A673 (cell line): ENCODE data around the gene GALM.

Experiments used
- CTCF ChIP-seq: fragments of 300-800, 200-600 bp; sonication (generic); conservative IDR thresholded peaks from 2 replicates; pipeline ENCODE4 v1.5.1; 2017; ENCODE audit warnings: low read depth, mild to moderate bottlenecking, antibody characterized with exemption, low read length, moderate library complexity, mixed read lengths
- EZH2 ChIP-seq: fragments of 200-600 bp; sonication (generic); IDR thresholded peaks from 2 replicates; pipeline ENCODE4 v1.6.1; 2017; ENCODE audit warnings: borderline replicate concordance, low read depth, mild to moderate bottlenecking, mixed read lengths, antibody characterized with exemption, low read length; ENCODE audit not compliant: poor library complexity, severe bottlenecking

DNA sequence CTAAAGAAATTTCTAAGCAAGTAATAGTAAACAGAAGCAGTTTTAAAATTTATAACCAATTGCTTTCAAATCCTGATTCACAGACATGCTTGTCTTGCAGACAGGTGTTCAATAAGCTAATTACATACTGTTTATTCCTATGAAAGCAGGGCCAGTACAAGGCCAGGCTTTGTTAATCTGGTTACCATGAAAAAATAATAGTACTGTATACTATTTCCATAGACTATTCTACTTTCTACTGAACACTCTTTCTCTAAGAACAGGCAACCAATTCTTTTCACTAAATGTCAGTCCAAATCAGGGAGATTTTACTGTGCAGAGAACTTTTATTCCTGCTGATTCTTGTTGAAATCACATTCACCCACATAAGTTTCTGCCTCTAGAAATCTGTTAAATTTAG, 88.1 kb downstream of the GALM start:
- TF ChIP-seq CTCF: no peak
- TF ChIP-seq EZH2: no peak
